RWPE2 (cell line): ENCODE measurements around the gene SESN3.

Experiments
- ATAC-seq: fragments of 200-7000 bp; cut with Tn5 transposase; 3 replicates; pipeline ENCODE4 v1.9.1; 2021; ENCODE audit warnings: low read depth
- DNase-seq: peaks from one replicate; pipeline ENCODE4 v3.0.0-alpha.2; 2020; ENCODE audit warnings: low spot score
- H3K27ac ChIP-seq: fragments of 450-650 bp; 2 replicates; pipeline ENCODE4 v1.5.1; 2017; ENCODE audit warnings: mild to moderate bottlenecking; ENCODE audit not compliant: poor library complexity, severe bottlenecking
- H3K27me3 ChIP-seq: fragments of 250-450 bp; sonication (Bioruptor Pico); 2 replicates; pipeline ENCODE4 v1.5.1; 2021; ENCODE audit warnings: mild to moderate bottlenecking, moderate library complexity; ENCODE audit not compliant: insufficient read depth, poor library complexity, severe bottlenecking
- H3K36me3 ChIP-seq: fragments of 250-450 bp; sonication (Bioruptor Pico); 2 replicates; pipeline ENCODE4 v1.5.1; 2020; ENCODE audit warnings: low read depth, mild to moderate bottlenecking, moderate library complexity
- H3K4me1 ChIP-seq: fragments of 250-450 bp; sonication (Bioruptor Pico); 2 replicates; pipeline ENCODE4 v1.5.1; 2021; ENCODE audit warnings: mild to moderate bottlenecking, moderate library complexity; ENCODE audit not compliant: insufficient read depth, poor library complexity, severe bottlenecking
- H3K4me3 ChIP-seq: fragments of 250-450 bp; sonication (Bioruptor Pico); 2 replicates; pipeline ENCODE4 v1.5.1; 2021; ENCODE audit warnings: mild to moderate bottlenecking, moderate library complexity; ENCODE audit not compliant: severe bottlenecking
- H3K9me3 ChIP-seq: fragments of 250-450 bp; sonication (Bioruptor Pico); 2 replicates; pipeline ENCODE4 v1.5.1; 2021; ENCODE audit warnings: mild to moderate bottlenecking, moderate library complexity; ENCODE audit not compliant: severe bottlenecking
- CTCF ChIP-seq: fragments of 450-650 bp; IDR thresholded peaks from one replicate; pipeline ENCODE4 v1.5.1; 2017; ENCODE audit warnings: mild to moderate bottlenecking, moderate library complexity; ENCODE audit not compliant: poor library complexity, severe bottlenecking

Gene SESN3

GRCh38 chr11:95149651-95150364 is 81.2 kb downstream of the SESN3 start:
- no peaks in the 10 kb centered on the region for H3K36me3 ChIP-seq
- ATAC-seq (peak; percentile 30), DNase-seq (peak; percentile 73)
- H3K4me3 ChIP-seq, result no peak overlapping the region
- TF ChIP-seq CTCF, result no peak
- H3K9me3 ChIP-seq, result no peaks in the 10 kb centered on the region
- peaks cover 27% of the 10 kb centered on the region for H3K4me1 ChIP-seq
- no peaks in the 10 kb centered on the region for H3K27me3 ChIP-seq
- H3K27ac ChIP-seq, result peak overlapping the region; percentile 84

- H3K4me1 ChIP-seq, result peaks cover 27% of the 10 kb centered on the region
- H3K27ac ChIP-seq, result peak overlapping the region; percentile 84
- no peak overlapping the region for H3K4me3 ChIP-seq
- TF ChIP-seq CTCF, result no peak
- no peak for ATAC-seq
- H3K9me3 ChIP-seq, result no peaks in the 10 kb centered on the region
- H3K36me3 ChIP-seq, result no peaks in the 10 kb centered on the region
- no peak for DNase-seq
- no peaks in the 10 kb centered on the region for H3K27me3 ChIP-seq
Observed at GRCh38 chr11:95148938-95149337, 82.1 kb downstream of the SESN3 start.

- Histone ChIP-seq H3K9me3 (no peaks in the 10 kb centered on the region), H3K4me1 (peaks cover 27% of the 10 kb centered on the region), H3K4me3 (no peak overlapping the region), H3K36me3 (no peaks in the 10 kb centered on the region), H3K27me3 (no peaks in the 10 kb centered on the region), H3K27ac (peak overlapping the region; percentile 84)
- ATAC-seq, result no peak
- TF ChIP-seq CTCF, result no peak
- DNase-seq, result no peak
Observed at GRCh38 chr11:95148406-95148805, 82.6 kb downstream of the SESN3 start.

- DNase-seq, result no peak
Observed at GRCh38 chr11:95147364-95147905, 83.6 kb downstream of the SESN3 start.

More at GRCh38 chr11:95147364-95147905, 83.6 kb downstream of the SESN3 start:
- Histone ChIP-seq H3K27ac (peak overlapping the region; percentile 84), H3K27me3 (no peaks in the 10 kb centered on the region), H3K36me3 (no peaks in the 10 kb centered on the region), H3K4me3 (no peak overlapping the region), H3K4me1 (peaks cover 27% of the 10 kb centered on the region), H3K9me3 (no peaks in the 10 kb centered on the region)
- TF ChIP-seq CTCF, result no peak
- peak; percentile 72 for ATAC-seq
